T-helper 17 cell (primary cell): ENCODE results near the gene VPS37B. TPM values are rescaled to one million over a fixed set of nuclear protein-coding genes. Genes with fewer than 3 reads are reported as not detected.

Experiments used
- ATAC-seq: fragments of 150-1000 bp; cut with Tn5 transposase; 2 replicates; pipeline ENCODE4 v1.10.0; 2021; ENCODE audit warnings: mild to moderate bottlenecking, moderate library complexity
- DNase-seq, 3 donors: peaks; one replicate each; pipeline versions ENCODE4 v3.0.0 to v3.0.0-alpha.2; 2020 to 2021
- H3K9me3 ChIP-seq: one replicate; pipeline ENCODE4 v1.7.0; 2013; ENCODE audit warnings: low read length, mild to moderate bottlenecking; ENCODE audit not compliant: control insufficient read depth, poor library complexity, severe bottlenecking
- H3K27ac Mint-ChIP-seq: one replicate; pipeline ENCODE4 v1.8.0; 2022; ENCODE audit warnings: mild to moderate bottlenecking, moderate library complexity, mixed read lengths
- H3K27me3 Mint-ChIP-seq: one replicate; pipeline ENCODE4 v1.8.0; 2022; ENCODE audit warnings: mixed read lengths
- H3K36me3 Mint-ChIP-seq: one replicate; pipeline ENCODE4 v1.8.0; 2022; ENCODE audit warnings: low read depth, mixed read lengths
- H3K4me1 Mint-ChIP-seq: one replicate; pipeline ENCODE4 v1.8.0; 2022; ENCODE audit warnings: mild to moderate bottlenecking, mixed read lengths
- H3K4me3 Mint-ChIP-seq: one replicate; pipeline ENCODE4 v1.8.0; 2022; ENCODE audit warnings: mild to moderate bottlenecking, moderate library complexity, mixed read lengths
- total RNA-seq, 4 donors: library from RNA in 2 of 4; stranded (reverse) in 2 of 4; gene quantifications; one replicate each; pipeline ENCODE4 v1.2.3 and lab custom pipeline; 2022 to 2026

The VPS37B gene
- total RNA-seq, 2 donors from 2014 or later: 82.2 to 90.5 TPM

DNA sequence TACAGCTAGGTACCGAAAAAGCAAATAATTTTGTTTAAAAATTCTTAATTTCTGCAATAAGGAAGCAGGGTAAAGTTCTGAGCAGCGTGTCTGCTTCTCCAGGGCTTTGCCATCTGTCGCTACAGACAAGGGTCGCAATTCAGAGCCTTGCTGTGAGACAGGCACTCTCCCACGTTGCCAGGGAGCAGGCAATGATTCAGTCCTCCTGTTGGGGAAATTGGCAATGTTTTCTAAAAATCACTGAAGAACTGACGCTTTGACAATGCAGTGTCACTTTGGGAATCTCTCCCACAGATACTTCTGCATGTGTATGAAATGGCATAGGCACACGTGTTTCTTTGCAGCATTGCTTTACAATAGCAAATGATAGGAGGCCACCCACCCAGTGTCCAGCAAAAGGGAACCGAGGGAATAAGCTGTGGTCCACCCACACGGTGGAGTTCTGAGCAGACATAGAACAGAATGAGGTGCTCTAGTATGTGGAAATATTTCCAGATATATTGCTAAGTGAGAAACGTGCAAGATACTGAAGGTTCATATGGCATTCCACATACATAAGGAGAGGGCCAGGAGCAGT is 76.6 kb downstream of the VPS37B start:
- ATAC-seq (no peak), DNase-seq (no peak)
- no peak overlapping the region for H3K27ac Mint-ChIP-seq
- H3K4me1 Mint-ChIP-seq: no peaks in the 10 kb centered on the region
- no peaks in the 10 kb centered on the region for H3K27me3 Mint-ChIP-seq
- peaks cover 2% of the 10 kb centered on the region for H3K36me3 Mint-ChIP-seq
- H3K4me3 Mint-ChIP-seq: no peak overlapping the region
- H3K9me3 ChIP-seq: no peaks in the 10 kb centered on the region

Other genes with a start within 250 kb of the VPS37B start
- under 1 TPM in 1 of 2 donors, not detected in 1; 0.99 TPM for gene HCAR2, start 192.8 kb downstream of the VPS37B start, total RNA-seq
- gene HCAR3, start 179.3 kb downstream of the VPS37B start, total RNA-seq: 1 to 10 TPM in 1 of 2 donors, under 1 TPM in 1; 0.39 to 1.3 TPM
- not detected for gene HCAR1, start 165.3 kb downstream of the VPS37B start, total RNA-seq
- 10 to 100 TPM; 35.5 to 37.3 TPM for gene DENR, start 143.3 kb downstream of the VPS37B start, total RNA-seq
- under 1 TPM; 0.35 to 0.63 TPM for gene CCDC62, start 121.6 kb downstream of the VPS37B start, total RNA-seq
- 10 to 100 TPM; 61.5 to 67.4 TPM for gene HIP1R, start 60.7 kb downstream of the VPS37B start, total RNA-seq
- gene ABCB9, start 70.3 kb upstream of the VPS37B start, total RNA-seq: 1 to 10 TPM; 4.1 to 6.1 TPM
- 10 to 100 TPM; 17.9 to 20.3 TPM for gene OGFOD2, start 79.1 kb upstream of the VPS37B start, total RNA-seq
- gene ARL6IP4, start 84.6 kb upstream of the VPS37B start, total RNA-seq: 100 to 1,000 TPM; 109 to 131 TPM